MCF 10A (cell line): ENCODE results near the gene TFCP2L1. TPM values are rescaled to one million over a fixed set of nuclear protein-coding genes. Genes with fewer than 3 reads are reported as not detected.

ENCODE experiments used
- BruUV-seq: library from RNA; stranded (reverse); fragments of 400-500 nt; replicated peaks from 2 replicates; lab custom pipeline; 2021; lab: Mats Ljungman, UMichigan
- CTCF ChIA-PET: fragments of 300-600 bp; sonication (Branson Sonifier 250); formaldehyde crosslinking; extraction: SDS; loops from one replicate; lab custom pipeline; 2021; ENCODE audit warnings: antibody characterized with exemption, inconsistent platforms; lab: Yijun Ruan, JAX
- POLR2A ChIA-PET: fragments of 300-600, 350-650 bp; sonication (Branson Sonifier 250); formaldehyde crosslinking; extraction: SDS; loops from one replicate; lab custom pipeline; 2020; ENCODE audit warnings: antibody characterized with exemption, inconsistent platforms; lab: Yijun Ruan, JAX
- DNase-seq: peaks from one replicate; pipeline ENCODE4 v3.0.0-alpha.2; 2018; ENCODE audit not compliant: unreplicated experiment
- H3K27ac Mint-ChIP-seq: one replicate; pipeline ENCODE4 v1.8.0; 2022; ENCODE audit warnings: mild to moderate bottlenecking, low read depth, mixed read lengths; ENCODE audit not compliant: unreplicated experiment
- H3K27me3 Mint-ChIP-seq: one replicate; pipeline ENCODE4 v1.8.0; 2022; ENCODE audit warnings: mixed read lengths; ENCODE audit not compliant: insufficient read depth, unreplicated experiment
- H3K36me3 Mint-ChIP-seq: one replicate; pipeline ENCODE4 v1.8.0; 2022; ENCODE audit warnings: mild to moderate bottlenecking, moderate library complexity, mixed read lengths; ENCODE audit not compliant: insufficient read depth, unreplicated experiment
- H3K4me1 Mint-ChIP-seq: one replicate; pipeline ENCODE4 v1.8.0; 2022; ENCODE audit warnings: mixed read lengths; ENCODE audit not compliant: insufficient read depth, unreplicated experiment
- H3K4me3 Mint-ChIP-seq: one replicate; pipeline ENCODE4 v1.8.0; 2022; ENCODE audit warnings: mild to moderate bottlenecking, moderate library complexity, mixed read lengths; ENCODE audit not compliant: unreplicated experiment
- H3K9me3 Mint-ChIP-seq: one replicate; pipeline ENCODE4 v1.8.0; 2022; ENCODE audit warnings: mixed read lengths; ENCODE audit not compliant: unreplicated experiment
- intact Hi-C: fragments of 100-400 bp; cut with micrococcal nuclease; formaldehyde crosslinking; loops from 2 replicates; pipeline ENCODE4 v1.14.1; 2022
- total RNA-seq: library from RNA; stranded (reverse); gene quantifications from 2 replicates; pipeline ENCODE4 v1.2.3, GENCODE V29; 2022
- TF ChIP-seq, protein P1 (sequence below): fragments of 200-600 bp; IDR thresholded peaks from one replicate; pipeline ENCODE4 v1.8.0; 2022; ENCODE audit warnings: antibody characterized with exemption, mild to moderate bottlenecking; ENCODE audit not compliant: unreplicated experiment

The TFCP2L1 gene
- total RNA-seq, 1 experiment from 2014 or later = 22.6 TPM

DNA sequence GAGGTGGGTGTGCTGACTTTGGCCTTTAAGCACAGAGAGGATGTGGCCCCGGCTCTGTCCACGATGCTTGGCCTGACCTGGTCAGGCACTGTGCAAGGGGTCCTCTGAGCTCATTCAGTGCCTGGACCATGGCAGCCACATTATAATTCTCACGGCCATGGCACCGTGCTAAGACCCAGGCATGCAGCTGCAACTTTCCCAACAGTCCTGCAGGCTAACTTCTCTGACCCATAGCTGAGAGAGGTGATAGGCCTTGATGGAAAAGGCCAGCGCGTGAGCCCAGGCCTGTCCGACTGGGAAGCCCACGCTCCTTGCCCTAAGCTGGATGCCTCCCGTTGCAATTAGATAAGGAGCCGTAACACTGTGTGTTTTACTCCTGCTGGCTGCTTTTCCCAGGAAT lies 99.9 kb downstream of the TFCP2L1 start:
- no peaks in the 10 kb centered on the region for H3K27me3 Mint-ChIP-seq
- H3K4me3 Mint-ChIP-seq = no peak overlapping the region
- peaks cover 49% of the 10 kb centered on the region for H3K4me1 Mint-ChIP-seq
- peak overlapping the region; percentile 49 for H3K27ac Mint-ChIP-seq
- intact Hi-C loops = no loop called here
- CTCF ChIA-PET = interaction anchor here (0.6 to 3.5 kb wide), 8 partner anchors 11 to 692 kb away, joined by 3 to 19 read pairs (median 4); no protein-coding TSS in a partner anchor
- TF ChIP-seq, protein P1, sequence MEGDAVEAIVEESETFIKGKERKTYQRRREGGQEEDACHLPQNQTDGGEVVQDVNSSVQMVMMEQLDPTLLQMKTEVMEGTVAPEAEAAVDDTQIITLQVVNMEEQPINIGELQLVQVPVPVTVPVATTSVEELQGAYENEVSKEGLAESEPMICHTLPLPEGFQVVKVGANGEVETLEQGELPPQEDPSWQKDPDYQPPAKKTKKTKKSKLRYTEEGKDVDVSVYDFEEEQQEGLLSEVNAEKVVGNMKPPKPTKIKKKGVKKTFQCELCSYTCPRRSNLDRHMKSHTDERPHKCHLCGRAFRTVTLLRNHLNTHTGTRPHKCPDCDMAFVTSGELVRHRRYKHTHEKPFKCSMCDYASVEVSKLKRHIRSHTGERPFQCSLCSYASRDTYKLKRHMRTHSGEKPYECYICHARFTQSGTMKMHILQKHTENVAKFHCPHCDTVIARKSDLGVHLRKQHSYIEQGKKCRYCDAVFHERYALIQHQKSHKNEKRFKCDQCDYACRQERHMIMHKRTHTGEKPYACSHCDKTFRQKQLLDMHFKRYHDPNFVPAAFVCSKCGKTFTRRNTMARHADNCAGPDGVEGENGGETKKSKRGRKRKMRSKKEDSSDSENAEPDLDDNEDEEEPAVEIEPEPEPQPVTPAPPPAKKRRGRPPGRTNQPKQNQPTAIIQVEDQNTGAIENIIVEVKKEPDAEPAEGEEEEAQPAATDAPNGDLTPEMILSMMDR = no peak
- POLR2A ChIA-PET = interaction anchor here (0.7 to 4.7 kb wide), 5 partner anchors 10 to 90 kb away, joined by 4 to 54 read pairs (median 8); no protein-coding TSS in a partner anchor
- BruUV-seq = no TSS peak
- H3K36me3 Mint-ChIP-seq = no peaks in the 10 kb centered on the region
- H3K9me3 Mint-ChIP-seq = no peaks in the 10 kb centered on the region
- DNase-seq = no peak

DNA sequence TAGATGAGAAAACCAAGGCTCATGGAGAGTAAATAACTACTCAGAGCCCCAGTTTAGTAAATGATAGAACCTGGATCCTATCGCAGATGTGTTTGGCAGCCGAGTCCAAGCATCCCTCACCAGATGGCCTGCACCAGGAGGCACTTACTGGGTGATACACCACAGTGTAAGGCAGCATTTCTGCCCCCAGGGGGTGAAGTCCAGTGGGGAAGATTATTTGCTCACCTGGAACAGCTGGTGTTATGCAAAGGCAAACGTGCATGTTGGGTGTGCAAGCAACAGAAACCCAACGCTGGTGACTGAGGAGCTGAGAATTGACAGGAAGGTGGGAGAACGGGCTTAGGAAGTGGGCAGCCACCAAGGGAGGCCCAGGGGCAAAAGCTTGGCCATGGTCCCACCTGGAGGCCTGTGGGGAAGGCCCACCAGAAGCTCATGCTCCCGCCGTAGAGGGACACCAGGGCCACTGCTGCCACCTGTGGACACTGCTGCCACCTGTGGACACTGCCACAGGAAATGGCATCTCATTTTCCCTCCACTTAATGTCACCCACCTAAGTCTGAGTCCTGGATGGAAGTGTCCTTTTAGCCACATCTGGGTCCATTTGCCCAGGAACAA lies 100.6 kb downstream of the TFCP2L1 start:
- H3K4me1 Mint-ChIP-seq = peaks cover 49% of the 10 kb centered on the region
- ChIA-PET CTCF (interaction anchor here (0.6 to 3.5 kb wide), 8 partner anchors 12 to 693 kb away, joined by 3 to 19 read pairs (median 4); no protein-coding TSS in a partner anchor), POLR2A (interaction anchor here (1.2 to 4.7 kb wide), 3 partner anchors 9 to 26 kb away, joined by 4 to 54 read pairs (median 10); no protein-coding TSS in a partner anchor)
- H3K9me3 Mint-ChIP-seq = no peaks in the 10 kb centered on the region
- no peak overlapping the region for H3K4me3 Mint-ChIP-seq
- BruUV-seq = no TSS peak
- TF ChIP-seq, protein P1 = no peak
- no peaks in the 10 kb centered on the region for H3K27me3 Mint-ChIP-seq
- peak overlapping the region; percentile 49 for H3K27ac Mint-ChIP-seq
- H3K36me3 Mint-ChIP-seq = no peaks in the 10 kb centered on the region
- intact Hi-C loops = no loop called here
- peak; percentile 34 for DNase-seq

DNA sequence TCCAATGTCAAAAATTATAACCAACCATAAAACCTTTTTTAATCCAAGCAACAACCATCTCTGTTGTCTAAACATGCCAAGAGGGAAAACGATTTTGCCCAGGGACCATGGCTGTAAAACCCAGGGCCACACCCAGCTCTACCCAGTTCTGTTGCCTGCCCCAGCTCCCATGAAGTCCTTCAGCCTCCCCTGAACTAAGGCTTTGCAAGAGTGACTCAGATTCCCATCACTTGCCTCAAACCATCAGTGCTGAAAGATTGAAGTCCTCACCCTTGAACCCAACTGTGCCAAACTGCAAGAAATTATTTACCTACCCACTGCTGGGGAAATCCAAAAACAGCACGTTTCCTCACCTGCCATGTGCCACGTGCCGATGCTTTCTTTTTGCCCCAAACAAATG lies 102.5 kb downstream of the TFCP2L1 start:
- CTCF ChIA-PET = no interaction called here
- intact Hi-C loops = no loop called here
- Mint-ChIP-seq H3K4me1 (peaks cover 35% of the 10 kb centered on the region), H3K36me3 (no peaks in the 10 kb centered on the region), H3K27ac (peak overlapping the region; percentile 82), H3K4me3 (no peak overlapping the region), H3K27me3 (no peaks in the 10 kb centered on the region), H3K9me3 (no peaks in the 10 kb centered on the region)
- TF ChIP-seq, protein P1 = no peak
- DNase-seq = peak; percentile 34
- POLR2A ChIA-PET = interaction anchor here (0.9 to 4.7 kb wide), 4 partner anchors 13 to 23 kb away, joined by 3 to 54 read pairs (median 4); no protein-coding TSS in a partner anchor
- BruUV-seq = no TSS peak

DNA sequence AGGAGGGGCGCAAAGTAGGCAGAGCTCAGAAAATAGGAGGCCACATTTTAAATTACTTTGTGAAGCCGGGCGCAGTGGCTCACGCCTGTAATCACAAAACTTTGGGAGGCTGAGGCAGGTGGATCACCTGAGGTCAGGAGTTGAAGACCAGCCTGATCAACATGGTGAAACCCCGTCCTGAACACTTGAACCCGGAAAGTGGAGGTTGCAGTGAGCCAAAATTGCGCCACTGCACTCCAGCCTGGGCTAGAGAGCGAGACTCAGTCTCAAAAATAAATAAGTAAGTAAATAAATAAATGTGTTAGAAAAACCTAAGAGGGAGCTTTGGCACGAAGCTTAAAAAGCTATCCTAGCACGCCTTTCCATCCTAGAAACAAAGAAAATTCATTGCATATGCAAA lies 105.5 kb downstream of the TFCP2L1 start:
- DNase-seq = no peak
- no peak overlapping the region for H3K4me3 Mint-ChIP-seq
- intact Hi-C loops = no loop called here
- BruUV-seq = no TSS peak
- ChIA-PET POLR2A (interaction anchor here (1.1 kb wide), 2 partner anchors 10 to 93 kb away, joined by 4 read pairs; no protein-coding TSS in a partner anchor), CTCF (no interaction called here)
- peaks cover 19% of the 10 kb centered on the region for H3K4me1 Mint-ChIP-seq
- no peak overlapping the region for H3K27ac Mint-ChIP-seq
- H3K36me3 Mint-ChIP-seq = no peaks in the 10 kb centered on the region
- TF ChIP-seq, protein P1 = no peak
- H3K9me3 Mint-ChIP-seq = no peaks in the 10 kb centered on the region
- H3K27me3 Mint-ChIP-seq = no peaks in the 10 kb centered on the region
